Right hindlimb (tissue), 1 donor: Measurements from ENCODE around the gene RAB11FIP3.
"Not testable (repeated sequence)": the region's sequence is repeated elsewhere in the genome, so short reads cannot be mapped to it uniquely, and the experiment has no call there.

Experiments used
- DNase-seq: peaks from one replicate; pipeline ENCODE4 v3.0.0-alpha.2; 2018

Gene RAB11FIP3

GRCh38 chr16:497258-497657 is 71.8 kb downstream of the RAB11FIP3 start:
- DNase-seq: no peak

- no peak for DNase-seq
These were observed 74.5 kb downstream of the RAB11FIP3 start for GRCh38 chr16:499924-500323.

GRCh38 chr16:500709-501108 is 75.3 kb downstream of the RAB11FIP3 start:
- no peak for DNase-seq

- no peak for DNase-seq
These were observed 76.9 kb downstream of the RAB11FIP3 start for GRCh38 chr16:502179-502943.

- no peak for DNase-seq
These were observed 78.0 kb downstream of the RAB11FIP3 start for GRCh38 chr16:503150-504071.

- no peak for DNase-seq
These were observed 80.2 kb downstream of the RAB11FIP3 start for GRCh38 chr16:505479-506245.

- no peak for DNase-seq
These were observed 80.7 kb downstream of the RAB11FIP3 start for GRCh38 chr16:506246-506546.

- not testable (repeated sequence) for DNase-seq
These were observed 82.1 kb downstream of the RAB11FIP3 start for GRCh38 chr16:507527-507926.

GRCh38 chr16:507996-508395 is 82.5 kb downstream of the RAB11FIP3 start:
- DNase-seq: no peak

- no peak for DNase-seq
These were observed 83.7 kb downstream of the RAB11FIP3 start for GRCh38 chr16:508884-509736.

- DNase-seq: no peak
These were observed 84.8 kb downstream of the RAB11FIP3 start for GRCh38 chr16:510066-510825.

- DNase-seq: no peak
These were observed 87.4 kb downstream of the RAB11FIP3 start for GRCh38 chr16:512802-513201.

- no peak for DNase-seq
These were observed 88.5 kb downstream of the RAB11FIP3 start for GRCh38 chr16:513950-514349.

- no peak for DNase-seq
These were observed 89.9 kb downstream of the RAB11FIP3 start for GRCh38 chr16:515175-515938.

GRCh38 chr16:515939-516226 is 90.4 kb downstream of the RAB11FIP3 start:
- no peak for DNase-seq

GRCh38 chr16:516301-516700 is 90.9 kb downstream of the RAB11FIP3 start:
- DNase-seq: no peak

- no peak for DNase-seq
These were observed 93.4 kb downstream of the RAB11FIP3 start for GRCh38 chr16:518858-519257.

- DNase-seq: no peak
These were observed 94.0 kb downstream of the RAB11FIP3 start for GRCh38 chr16:519425-519824.

- no peak for DNase-seq
These were observed 94.6 kb downstream of the RAB11FIP3 start for GRCh38 chr16:519841-520687.

- DNase-seq: no peak
These were observed 95.4 kb downstream of the RAB11FIP3 start for GRCh38 chr16:520847-521246.
